Colon (tissue), 2 donors: ENCODE results near the gene BMAL1.
"Not testable (repeated sequence)": the region's sequence is repeated elsewhere in the genome, so short reads cannot be mapped to it uniquely, and the experiment has no call there.

Experiments used
- FAIRE-seq: peaks from 2 replicates; lab custom pipeline; 2012; peaks lifted over from hg19 to GRCh38; lab: Jason Lieb, UNC
- donor health status: control.
- donor health status: control.

BMAL1 gene

GRCh38 chr11:13382751-13383150, 105.2 kb downstream of the BMAL1 start:
- no peak for FAIRE-seq

- FAIRE-seq = no peak
Measured at GRCh38 chr11:13384908-13385640, 107.5 kb downstream of the BMAL1 start.

- FAIRE-seq = no peak
Measured at GRCh38 chr11:13386567-13386966, 109.0 kb downstream of the BMAL1 start.

GRCh38 chr11:13388741-13389140, 111.2 kb downstream of the BMAL1 start:
- FAIRE-seq = no peak

- peak; percentile 24 for FAIRE-seq
Measured at GRCh38 chr11:13391217-13391616, 113.6 kb downstream of the BMAL1 start.

- not testable (repeated sequence) for FAIRE-seq
Measured at GRCh38 chr11:13398335-13398734, 120.7 kb downstream of the BMAL1 start.

- peak; percentile 24 for FAIRE-seq
Measured at GRCh38 chr11:13405220-13405619, 127.6 kb downstream of the BMAL1 start.

- FAIRE-seq = no peak
Measured at GRCh38 chr11:13415201-13415600, 137.6 kb downstream of the BMAL1 start.

- FAIRE-seq = no peak
Measured at GRCh38 chr11:13421561-13421960, 144.0 kb downstream of the BMAL1 start.

- no peak for FAIRE-seq
Measured at GRCh38 chr11:13423372-13423771, 145.8 kb downstream of the BMAL1 start.

GRCh38 chr11:13427440-13427839, 149.8 kb downstream of the BMAL1 start:
- FAIRE-seq = no peak

- FAIRE-seq = no peak
Measured at GRCh38 chr11:13429288-13429687, 151.7 kb downstream of the BMAL1 start.

- no peak for FAIRE-seq
Measured at GRCh38 chr11:13429836-13430235, 152.2 kb downstream of the BMAL1 start.

GRCh38 chr11:13433437-13433836, 155.8 kb downstream of the BMAL1 start:
- no peak for FAIRE-seq

- no peak for FAIRE-seq
Measured at GRCh38 chr11:13434247-13435205, 156.9 kb downstream of the BMAL1 start.

GRCh38 chr11:13436836-13437235, 159.2 kb downstream of the BMAL1 start:
- not testable (repeated sequence) for FAIRE-seq
